ENCODE measurements around the gene KCNA3.

DNA sequence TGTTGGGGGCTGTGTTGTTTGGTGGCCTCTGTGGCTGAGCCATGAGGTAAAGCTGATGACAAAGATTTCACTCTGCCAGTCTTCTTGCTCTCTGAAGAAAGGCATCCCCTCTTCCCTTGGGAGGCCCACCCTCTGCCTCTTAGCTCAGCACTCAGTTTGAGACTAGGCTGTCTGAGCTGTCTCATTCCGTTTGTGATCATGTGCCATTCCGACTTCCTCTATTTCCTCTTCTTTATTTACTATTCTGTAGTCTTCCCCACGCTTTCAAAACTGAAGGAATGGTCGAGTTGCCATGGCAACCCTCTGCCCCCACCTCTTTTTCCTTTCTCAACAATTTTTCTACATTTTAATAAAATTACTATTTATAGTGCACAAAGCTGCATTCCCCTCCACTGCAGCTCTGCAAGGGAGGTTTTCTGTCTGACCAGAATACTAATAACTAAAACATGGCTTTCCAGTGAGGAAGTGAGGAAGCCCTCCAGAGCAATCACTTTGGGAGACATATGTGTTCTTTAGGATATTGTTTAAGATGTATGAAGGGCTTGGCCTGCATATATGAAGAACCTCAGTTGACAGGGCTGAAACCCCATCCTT lies 30.8 kb downstream of the KCNA3 start:
- TF ChIP-seq, protein P1, sequence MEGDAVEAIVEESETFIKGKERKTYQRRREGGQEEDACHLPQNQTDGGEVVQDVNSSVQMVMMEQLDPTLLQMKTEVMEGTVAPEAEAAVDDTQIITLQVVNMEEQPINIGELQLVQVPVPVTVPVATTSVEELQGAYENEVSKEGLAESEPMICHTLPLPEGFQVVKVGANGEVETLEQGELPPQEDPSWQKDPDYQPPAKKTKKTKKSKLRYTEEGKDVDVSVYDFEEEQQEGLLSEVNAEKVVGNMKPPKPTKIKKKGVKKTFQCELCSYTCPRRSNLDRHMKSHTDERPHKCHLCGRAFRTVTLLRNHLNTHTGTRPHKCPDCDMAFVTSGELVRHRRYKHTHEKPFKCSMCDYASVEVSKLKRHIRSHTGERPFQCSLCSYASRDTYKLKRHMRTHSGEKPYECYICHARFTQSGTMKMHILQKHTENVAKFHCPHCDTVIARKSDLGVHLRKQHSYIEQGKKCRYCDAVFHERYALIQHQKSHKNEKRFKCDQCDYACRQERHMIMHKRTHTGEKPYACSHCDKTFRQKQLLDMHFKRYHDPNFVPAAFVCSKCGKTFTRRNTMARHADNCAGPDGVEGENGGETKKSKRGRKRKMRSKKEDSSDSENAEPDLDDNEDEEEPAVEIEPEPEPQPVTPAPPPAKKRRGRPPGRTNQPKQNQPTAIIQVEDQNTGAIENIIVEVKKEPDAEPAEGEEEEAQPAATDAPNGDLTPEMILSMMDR (IDR thresholded peaks at IDR 0.05), result no peak
- TF ChIP-seq POLR2A (IDR thresholded peaks at IDR 0.05), result no peak
- no peak for TF ChIP-seq POLR2AphosphoS5 (IDR thresholded peaks at IDR 0.05)
- no peak for TF ChIP-seq EP300 (IDR thresholded peaks at IDR 0.05; ENCODE audit: low read depth)

Data from transverse colon (tissue), 4 donors.